GM21447 (cell line): ENCODE measurements around the gene IL23R.

ENCODE experiments used
- ATAC-seq: cut with Tn5 transposase; IDR thresholded peaks from one replicate; pipeline ENCODE4 v1.9.1; 2021; ENCODE audit not compliant: unreplicated experiment

IL23R gene

GRCh38 chr1:67294836-67295617, 128.8 kb downstream of the IL23R start:
- ATAC-seq = no peak

- no peak for ATAC-seq
Observed at GRCh38 chr1:67298762-67299161, 132.5 kb downstream of the IL23R start.

- no peak for ATAC-seq
Observed at GRCh38 chr1:67299296-67299695, 133.0 kb downstream of the IL23R start.

- ATAC-seq = no peak
Observed at GRCh38 chr1:67300561-67300960, 134.3 kb downstream of the IL23R start.

- ATAC-seq = no peak
Observed at GRCh38 chr1:67304023-67304422, 137.8 kb downstream of the IL23R start.

GRCh38 chr1:67306547-67306946, 140.3 kb downstream of the IL23R start:
- ATAC-seq = no peak

- peak; percentile 48 for ATAC-seq
Observed at GRCh38 chr1:67307251-67308060, 141.2 kb downstream of the IL23R start, which contains the start of gene IL12RB2. TSS of gene IL12RB2 (plus strand) at chr1:67307873. CDS start at chr1:67320369, 12,496 bp downstream.

GRCh38 chr1:67308136-67308535, 141.9 kb downstream of the IL23R start:
- no peak for ATAC-seq
